IgD-negative memory B cell (primary cell): Measurements from ENCODE around the gene MAN2A2. TPM values are rescaled to one million over a fixed set of nuclear protein-coding genes. Genes with fewer than 3 reads are reported as not detected.

Source experiments
- H3K27ac Mint-ChIP-seq, 3 donors: one replicate each; pipeline ENCODE4 v1.8.0; 2020 to 2022; ENCODE audit warnings: mild to moderate bottlenecking in 3 of 3, mixed read lengths in 3 of 3, moderate library complexity in 1 of 3
- H3K27me3 Mint-ChIP-seq: one replicate; pipeline ENCODE4 v1.8.0; 2021; ENCODE audit warnings: mixed read lengths
- H3K36me3 Mint-ChIP-seq: one replicate; pipeline ENCODE4 v1.8.0; 2020; ENCODE audit warnings: mild to moderate bottlenecking, mixed read lengths
- H3K4me1 Mint-ChIP-seq, 3 donors: one replicate each; pipeline ENCODE4 v1.8.0; 2020 to 2022; ENCODE audit warnings: mixed read lengths in 3 of 3, mild to moderate bottlenecking in 1 of 3
- H3K4me3 Mint-ChIP-seq, 4 donors: one replicate each; pipeline ENCODE4 v1.8.0; 2020 to 2022; ENCODE audit warnings: mild to moderate bottlenecking in 4 of 4, mixed read lengths in 4 of 4, moderate library complexity in 3 of 4
- H3K9me3 Mint-ChIP-seq, 3 donors: one replicate each; pipeline ENCODE4 v1.8.0; 2020 to 2021; ENCODE audit warnings: mixed read lengths in 3 of 3, mild to moderate bottlenecking in 1 of 3
- polyA plus RNA-seq: library from polyadenylated mRNA; unstranded; fragments of 300-500 nt; fragmentation: Illumina TruSeq; gene quantifications from one replicate; pipeline ENCODE4 v1.2.3, GENCODE V29; 2021

MAN2A2 gene
- polyA plus RNA-seq, 1 donor from 2014 or later = 9.1 TPM

DNA sequence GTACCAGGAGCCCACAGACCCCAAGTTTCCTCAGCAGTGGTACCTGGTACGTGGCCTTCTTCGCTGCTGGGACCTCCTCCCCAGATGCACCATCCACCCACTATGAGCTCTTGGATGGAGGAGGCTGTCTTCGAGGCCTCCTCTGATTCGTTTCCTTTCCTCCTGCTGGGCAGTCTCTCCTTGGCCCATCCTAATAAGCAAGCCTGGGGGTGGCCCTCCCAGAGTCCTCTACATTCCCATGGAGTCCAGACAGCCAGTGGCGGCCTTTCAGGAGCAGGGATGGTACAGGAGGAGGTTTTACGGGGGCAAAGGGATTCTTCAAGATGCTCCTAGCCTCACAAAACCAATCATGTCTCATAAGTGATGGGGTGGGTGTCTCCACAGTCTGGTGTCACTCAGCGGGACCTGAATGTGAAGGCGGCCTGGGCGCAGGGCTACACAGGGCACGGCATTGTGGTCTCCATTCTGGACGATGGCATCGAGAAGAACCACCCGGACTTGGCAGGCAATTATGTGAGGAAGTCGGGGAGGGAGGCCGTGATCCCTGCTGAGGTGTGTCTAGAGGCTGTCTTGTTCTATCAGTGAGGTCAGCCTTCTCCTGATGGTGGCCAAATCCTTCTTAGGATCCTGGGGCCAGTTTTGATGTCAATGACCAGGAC, 26.5 kb upstream of the MAN2A2 start:
- no peak overlapping the region for H3K4me3 Mint-ChIP-seq
- no peaks in the 10 kb centered on the region for H3K36me3 Mint-ChIP-seq
- H3K9me3 Mint-ChIP-seq = no peaks in the 10 kb centered on the region
- H3K27ac Mint-ChIP-seq = peak overlapping the region in 2 of 3 donors; percentile 34 to 73
- no peaks in the 10 kb centered on the region for H3K27me3 Mint-ChIP-seq
- peaks cover 7 to 9% (median 7%) of the 10 kb centered on the region in 3 donors for H3K4me1 Mint-ChIP-seq

DNA sequence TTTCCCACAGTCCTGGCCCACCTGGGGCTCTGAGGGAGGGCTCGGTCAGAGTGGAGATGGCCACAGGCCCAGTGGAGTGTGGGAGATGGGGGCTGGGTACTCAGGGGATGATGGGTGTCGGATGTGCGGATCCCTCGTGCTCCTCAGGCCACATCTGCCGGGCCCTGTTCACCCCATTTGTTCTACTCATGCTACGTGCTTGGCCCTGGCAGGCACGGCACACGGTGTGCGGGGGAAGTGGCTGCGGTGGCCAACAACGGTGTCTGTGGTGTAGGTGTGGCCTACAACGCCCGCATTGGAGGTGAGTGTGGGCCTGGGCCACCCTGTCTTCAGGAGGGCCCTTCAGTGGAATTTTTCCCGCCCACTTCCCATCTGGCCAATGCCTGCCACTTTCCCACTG, 25.8 kb upstream of the MAN2A2 start:
- peaks cover 6 to 9% (median 6%) of the 10 kb centered on the region in 3 donors for H3K4me1 Mint-ChIP-seq
- no peaks in the 10 kb centered on the region for H3K27me3 Mint-ChIP-seq
- peak overlapping the region in 1 of 3 donors; percentile 25 for H3K27ac Mint-ChIP-seq
- peak overlapping the region in 1 of 4 donors; percentile 48 for H3K4me3 Mint-ChIP-seq
- H3K9me3 Mint-ChIP-seq = no peaks in the 10 kb centered on the region
- H3K36me3 Mint-ChIP-seq = no peaks in the 10 kb centered on the region

DNA sequence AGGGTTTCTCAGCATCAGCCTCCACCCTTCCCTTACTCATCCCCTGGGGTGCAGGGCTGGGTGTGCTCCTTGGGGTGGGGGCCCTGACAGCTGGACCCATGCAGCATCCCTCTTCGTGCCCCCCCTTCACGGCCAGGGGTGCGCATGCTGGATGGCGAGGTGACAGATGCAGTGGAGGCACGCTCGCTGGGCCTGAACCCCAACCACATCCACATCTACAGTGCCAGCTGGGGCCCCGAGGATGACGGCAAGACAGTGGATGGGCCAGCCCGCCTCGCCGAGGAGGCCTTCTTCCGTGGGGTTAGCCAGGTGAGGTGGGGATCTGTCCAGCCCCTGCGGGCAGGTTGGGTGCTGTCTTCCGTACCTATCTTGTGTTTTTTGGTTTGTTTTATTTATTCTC, 25.1 kb upstream of the MAN2A2 start:
- Mint-ChIP-seq H3K9me3 (no peaks in the 10 kb centered on the region), H3K4me3 (peak overlapping the region in 1 of 4 donors; percentile 48), H3K36me3 (no peaks in the 10 kb centered on the region), H3K27me3 (no peaks in the 10 kb centered on the region), H3K4me1 (peaks cover 0 to 3% (median under 1%) of the 10 kb centered on the region in 3 donors), H3K27ac (peak overlapping the region in 1 of 3 donors; percentile 25)

DNA sequence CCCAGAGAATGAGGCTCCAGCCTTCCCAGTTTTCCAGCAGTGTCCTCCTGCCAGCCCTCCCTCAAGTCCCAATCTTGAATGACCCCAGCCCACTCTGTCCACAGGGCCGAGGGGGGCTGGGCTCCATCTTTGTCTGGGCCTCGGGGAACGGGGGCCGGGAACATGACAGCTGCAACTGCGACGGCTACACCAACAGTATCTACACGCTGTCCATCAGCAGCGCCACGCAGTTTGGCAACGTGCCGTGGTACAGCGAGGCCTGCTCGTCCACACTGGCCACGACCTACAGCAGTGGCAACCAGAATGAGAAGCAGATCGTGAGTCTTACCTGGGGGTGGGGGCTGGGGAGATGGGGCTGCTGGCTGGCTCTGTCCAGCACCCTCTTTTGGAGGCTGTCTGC, 24.4 kb upstream of the MAN2A2 start:
- Mint-ChIP-seq H3K9me3 (no peaks in the 10 kb centered on the region), H3K27me3 (no peaks in the 10 kb centered on the region), H3K36me3 (no peaks in the 10 kb centered on the region), H3K4me1 (peaks cover 0 to 2% (median 1%) of the 10 kb centered on the region in 3 donors), H3K27ac (no peak overlapping the region), H3K4me3 (no peak overlapping the region)

DNA sequence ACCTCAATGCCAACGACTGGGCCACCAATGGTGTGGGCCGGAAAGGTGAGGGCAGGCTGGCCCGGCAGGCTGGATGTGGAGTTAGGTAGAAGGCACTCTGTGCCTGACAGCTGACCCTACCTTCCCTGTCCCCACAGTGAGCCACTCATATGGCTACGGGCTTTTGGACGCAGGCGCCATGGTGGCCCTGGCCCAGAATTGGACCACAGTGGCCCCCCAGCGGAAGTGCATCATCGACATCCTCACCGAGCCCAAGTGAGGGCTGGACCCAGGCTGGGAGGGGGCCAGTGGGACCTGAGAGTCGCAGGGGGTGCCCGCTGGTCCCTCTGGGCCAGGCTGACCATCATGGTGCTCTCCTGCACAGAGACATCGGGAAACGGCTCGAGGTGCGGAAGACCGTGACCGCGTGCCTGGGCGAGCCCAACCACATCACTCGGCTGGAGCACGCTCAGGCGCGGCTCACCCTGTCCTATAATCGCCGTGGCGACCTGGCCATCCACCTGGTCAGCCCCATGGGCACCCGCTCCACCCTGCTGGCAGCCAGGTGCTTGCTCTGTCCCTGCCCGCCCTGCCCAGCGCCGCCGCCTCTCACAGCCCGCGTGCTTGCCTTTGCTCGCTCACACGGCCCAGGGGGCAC, 23.3 kb upstream of the MAN2A2 start:
- Mint-ChIP-seq H3K4me1 (peaks cover 1 to 2% (median 2%) of the 10 kb centered on the region in 3 donors), H3K4me3 (no peak overlapping the region), H3K27ac (peak overlapping the region in 1 of 3 donors; percentile 43), H3K27me3 (no peaks in the 10 kb centered on the region), H3K36me3 (no peaks in the 10 kb centered on the region), H3K9me3 (no peaks in the 10 kb centered on the region)

DNA sequence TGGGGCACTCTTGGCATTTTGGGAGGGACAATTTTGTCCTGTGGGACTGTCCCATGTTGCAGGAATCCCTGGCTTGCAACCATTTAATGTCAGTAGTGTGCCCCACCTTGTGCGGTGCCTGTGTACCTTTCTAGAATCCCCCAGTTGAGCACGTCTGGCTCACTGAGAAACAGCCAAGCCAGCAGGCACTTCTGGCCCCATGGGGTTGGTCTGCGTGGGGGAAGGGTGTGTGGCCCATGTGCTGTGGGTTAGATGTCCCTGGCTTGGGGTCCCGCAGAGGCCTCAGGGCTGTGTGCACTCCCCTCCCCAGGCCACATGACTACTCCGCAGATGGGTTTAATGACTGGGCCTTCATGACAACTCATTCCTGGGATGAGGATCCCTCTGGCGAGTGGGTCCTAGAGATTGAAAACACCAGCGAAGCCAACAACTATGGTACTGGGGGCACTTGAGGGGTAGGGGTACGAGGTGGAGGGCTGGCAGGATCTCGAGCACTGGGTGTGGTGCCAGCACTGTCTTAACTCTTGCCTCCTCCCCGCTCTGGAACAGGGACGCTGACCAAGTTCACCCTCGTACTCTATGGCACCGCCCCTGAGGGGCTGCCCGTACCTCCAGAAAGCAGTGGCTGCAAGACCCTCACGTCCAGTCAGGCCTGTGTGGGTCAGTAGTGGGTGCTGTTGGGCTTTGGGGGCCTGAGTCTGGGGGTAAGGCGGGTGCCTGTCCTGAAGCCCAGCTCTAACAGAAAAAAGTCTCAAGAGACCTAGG, 22.5 kb upstream of the MAN2A2 start:
- Mint-ChIP-seq H3K4me1 (peaks cover 8 to 10% (median 8%) of the 10 kb centered on the region in 3 donors), H3K36me3 (no peaks in the 10 kb centered on the region), H3K27ac (peak overlapping the region in 1 of 3 donors; percentile 59), H3K9me3 (no peaks in the 10 kb centered on the region), H3K4me3 (no peak overlapping the region), H3K27me3 (no peaks in the 10 kb centered on the region)

DNA sequence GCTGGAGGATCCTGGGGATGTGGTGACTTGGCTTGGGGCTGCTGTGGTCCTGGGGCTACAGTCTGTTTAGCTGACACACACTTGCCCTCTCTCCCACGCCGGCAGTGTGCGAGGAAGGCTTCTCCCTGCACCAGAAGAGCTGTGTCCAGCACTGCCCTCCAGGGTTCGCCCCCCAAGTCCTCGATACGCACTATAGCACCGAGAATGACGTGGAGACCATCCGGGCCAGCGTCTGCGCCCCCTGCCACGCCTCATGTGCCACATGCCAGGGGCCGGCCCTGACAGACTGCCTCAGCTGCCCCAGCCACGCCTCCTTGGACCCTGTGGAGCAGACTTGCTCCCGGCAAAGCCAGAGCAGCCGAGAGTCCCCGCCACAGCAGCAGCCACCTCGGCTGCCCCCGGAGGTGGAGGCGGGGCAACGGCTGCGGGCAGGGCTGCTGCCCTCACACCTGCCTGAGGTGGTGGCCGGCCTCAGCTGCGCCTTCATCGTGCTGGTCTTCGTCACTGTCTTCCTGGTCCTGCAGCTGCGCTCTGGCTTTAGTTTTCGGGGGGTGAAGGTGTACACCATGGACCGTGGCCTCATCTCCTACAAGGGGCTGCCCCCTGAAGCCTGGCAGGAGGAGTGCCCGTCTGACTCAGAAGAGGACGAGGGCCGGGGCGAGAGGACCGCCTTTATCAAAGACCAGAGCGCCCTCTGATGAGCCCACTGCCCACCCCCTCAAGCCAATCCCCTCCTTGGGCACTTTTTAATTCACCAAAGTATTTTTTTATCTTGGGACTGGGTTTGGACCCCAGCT, 21.7 kb upstream of the MAN2A2 start:
- peak overlapping the region in 1 of 3 donors; percentile 59 for H3K27ac Mint-ChIP-seq
- H3K4me3 Mint-ChIP-seq = no peak overlapping the region

DNA sequence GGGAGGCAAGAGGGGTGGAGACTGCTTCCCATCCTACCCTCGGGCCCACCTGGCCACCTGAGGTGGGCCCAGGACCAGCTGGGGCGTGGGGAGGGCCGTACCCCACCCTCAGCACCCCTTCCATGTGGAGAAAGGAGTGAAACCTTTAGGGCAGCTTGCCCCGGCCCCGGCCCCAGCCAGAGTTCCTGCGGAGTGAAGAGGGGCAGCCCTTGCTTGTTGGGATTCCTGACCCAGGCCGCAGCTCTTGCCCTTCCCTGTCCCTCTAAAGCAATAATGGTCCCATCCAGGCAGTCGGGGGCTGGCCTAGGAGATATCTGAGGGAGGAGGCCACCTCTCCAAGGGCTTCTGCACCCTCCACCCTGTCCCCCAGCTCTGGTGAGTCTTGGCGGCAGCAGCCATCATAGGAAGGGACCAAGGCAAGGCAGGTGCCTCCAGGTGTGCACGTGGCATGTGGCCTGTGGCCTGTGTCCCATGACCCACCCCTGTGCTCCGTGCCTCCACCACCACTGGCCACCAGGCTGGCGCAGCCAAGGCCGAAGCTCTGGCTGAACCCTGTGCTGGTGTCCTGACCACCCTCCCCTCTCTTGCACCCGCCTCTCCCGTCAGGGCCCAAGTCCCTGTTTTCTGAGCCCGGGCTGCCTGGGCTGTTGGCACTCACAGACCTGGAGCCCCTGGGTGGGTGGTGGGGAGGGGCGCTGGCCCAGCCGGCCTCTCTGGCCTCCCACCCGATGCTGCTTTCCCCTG, 21.0 kb upstream of the MAN2A2 start:
- Mint-ChIP-seq H3K27ac (no peak overlapping the region), H3K27me3 (peaks cover 1% of the 10 kb centered on the region), H3K36me3 (no peaks in the 10 kb centered on the region), H3K9me3 (no peaks in the 10 kb centered on the region), H3K4me3 (no peak overlapping the region), H3K4me1 (peaks cover 13 to 17% (median 16%) of the 10 kb centered on the region in 3 donors)

More for the DNA sequence above, 21.7 kb upstream of the MAN2A2 start:
- Mint-ChIP-seq H3K4me1 (peaks cover 13 to 17% (median 16%) of the 10 kb centered on the region in 3 donors), H3K27me3 (peaks cover 1% of the 10 kb centered on the region), H3K36me3 (no peaks in the 10 kb centered on the region), H3K9me3 (no peaks in the 10 kb centered on the region)

DNA sequence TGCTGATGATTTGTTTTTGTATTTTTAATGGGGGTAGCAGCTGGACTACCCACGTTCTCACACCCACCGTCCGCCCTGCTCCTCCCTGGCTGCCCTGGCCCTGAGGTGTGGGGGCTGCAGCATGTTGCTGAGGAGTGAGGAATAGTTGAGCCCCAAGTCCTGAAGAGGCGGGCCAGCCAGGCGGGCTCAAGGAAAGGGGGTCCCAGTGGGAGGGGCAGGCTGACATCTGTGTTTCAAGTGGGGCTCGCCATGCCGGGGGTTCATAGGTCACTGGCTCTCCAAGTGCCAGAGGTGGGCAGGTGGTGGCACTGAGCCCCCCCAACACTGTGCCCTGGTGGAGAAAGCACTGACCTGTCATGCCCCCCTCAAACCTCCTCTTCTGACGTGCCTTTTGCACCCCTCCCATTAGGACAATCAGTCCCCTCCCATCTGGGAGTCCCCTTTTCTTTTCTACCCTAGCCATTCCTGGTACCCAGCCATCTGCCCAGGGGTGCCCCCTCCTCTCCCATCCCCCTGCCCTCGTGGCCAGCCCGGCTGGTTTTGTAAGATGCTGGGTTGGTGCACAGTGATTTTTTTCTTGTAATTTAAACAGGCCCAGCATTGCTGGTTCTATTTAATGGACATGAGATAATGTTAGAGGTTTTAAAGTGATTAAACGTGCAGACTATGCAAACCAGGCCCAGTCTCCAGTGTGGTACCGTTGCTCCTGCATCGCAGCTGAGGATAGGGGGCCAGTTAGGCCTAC, 20.1 kb upstream of the MAN2A2 start:
- H3K4me3 Mint-ChIP-seq = peak overlapping the region in 2 of 4 donors; percentile 30 to 59
- no peaks in the 10 kb centered on the region for H3K9me3 Mint-ChIP-seq
- peaks cover 2% of the 10 kb centered on the region for H3K36me3 Mint-ChIP-seq
- H3K4me1 Mint-ChIP-seq = peaks cover 15 to 17% (median 16%) of the 10 kb centered on the region in 3 donors
- peaks cover 1% of the 10 kb centered on the region for H3K27me3 Mint-ChIP-seq
- peak overlapping the region in 1 of 3 donors; percentile 67 for H3K27ac Mint-ChIP-seq

DNA sequence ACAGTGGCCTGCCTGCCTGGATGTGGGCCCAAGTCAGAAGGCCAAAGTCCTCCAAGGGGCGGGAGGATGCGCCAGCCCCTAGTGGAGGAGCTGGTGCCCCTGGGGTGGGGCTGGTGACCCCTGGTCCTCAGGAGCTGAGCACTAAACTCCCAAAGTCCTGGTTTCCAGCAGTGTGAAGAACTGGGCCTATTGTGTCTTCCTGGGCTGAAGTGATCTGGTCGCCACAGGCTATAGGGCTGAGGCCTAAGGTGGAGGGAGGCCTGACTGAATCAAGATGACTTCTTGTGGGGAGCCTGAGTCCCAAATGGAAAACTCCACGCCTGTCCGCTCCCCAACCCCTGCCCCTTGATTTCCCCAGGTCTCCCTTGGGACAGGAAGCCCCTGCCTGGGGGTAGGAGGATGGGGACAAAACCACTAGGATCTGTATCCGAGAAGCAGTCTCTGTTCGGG, 19.6 kb upstream of the MAN2A2 start:
- peak overlapping the region; percentile 30 to 59 (median 41) for H3K4me3 Mint-ChIP-seq
- no peaks in the 10 kb centered on the region for H3K9me3 Mint-ChIP-seq
- peaks cover 2% of the 10 kb centered on the region for H3K36me3 Mint-ChIP-seq
- peak overlapping the region in 1 of 3 donors; percentile 67 for H3K27ac Mint-ChIP-seq
- H3K4me1 Mint-ChIP-seq = peaks cover 15 to 19% (median 16%) of the 10 kb centered on the region in 3 donors
- peaks cover 1% of the 10 kb centered on the region for H3K27me3 Mint-ChIP-seq

DNA sequence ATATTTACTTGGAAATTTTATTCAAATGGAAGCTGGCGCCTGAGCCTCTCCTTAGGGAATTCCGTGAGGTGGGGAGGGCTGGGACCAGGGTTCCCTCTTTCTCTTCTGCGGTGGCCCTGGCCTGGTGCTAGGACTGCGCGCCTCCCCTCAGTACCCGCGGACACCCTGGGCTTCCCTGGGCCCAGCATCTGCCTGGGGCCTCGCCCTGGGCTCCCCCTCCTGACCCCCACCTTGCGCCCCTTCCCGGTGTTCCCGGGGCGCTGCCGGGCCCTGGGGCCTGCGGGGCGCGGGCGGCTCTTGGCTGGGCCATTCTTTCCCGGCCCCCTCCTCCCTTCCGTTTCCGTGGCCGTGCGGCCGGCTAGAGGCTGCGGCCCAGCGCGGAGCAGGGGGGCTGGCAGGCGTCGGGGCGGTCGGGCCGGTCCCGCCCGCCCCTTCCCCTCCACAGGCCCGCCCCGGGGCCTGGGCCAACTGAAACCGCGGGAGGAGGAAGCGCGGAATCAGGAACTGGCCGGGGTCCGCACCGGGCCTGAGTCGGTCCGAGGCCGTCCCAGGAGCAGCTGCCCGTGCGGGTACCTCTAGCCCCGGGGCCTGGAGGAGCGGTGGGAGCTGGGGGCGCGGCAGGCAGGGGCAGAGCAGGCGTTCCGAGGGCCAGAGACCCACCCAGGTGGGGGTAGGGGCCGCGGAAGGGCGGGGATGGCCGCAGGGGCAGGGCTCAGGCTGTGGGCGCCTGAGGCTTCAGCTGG, 19.0 kb upstream of the MAN2A2 start, which contains the start of gene FES:
Gene FES (plus strand): TSS at position 529 of the 743 bp plus-strand sequence. CDS start 542 bp downstream, outside the sequence.
- Mint-ChIP-seq H3K4me1 (peaks cover 15 to 19% (median 16%) of the 10 kb centered on the region in 3 donors), H3K27ac (peak within 1 kb of the TSS; percentile 46 to 80 (median 63)), H3K9me3 (no peaks in the 10 kb centered on the region), H3K4me3 (peak within 1 kb of the TSS; percentile 49 to 90 (median 76)), H3K27me3 (peaks cover 1% of the 10 kb centered on the region), H3K36me3 (peaks cover 2% of the 10 kb centered on the region)

DNA sequence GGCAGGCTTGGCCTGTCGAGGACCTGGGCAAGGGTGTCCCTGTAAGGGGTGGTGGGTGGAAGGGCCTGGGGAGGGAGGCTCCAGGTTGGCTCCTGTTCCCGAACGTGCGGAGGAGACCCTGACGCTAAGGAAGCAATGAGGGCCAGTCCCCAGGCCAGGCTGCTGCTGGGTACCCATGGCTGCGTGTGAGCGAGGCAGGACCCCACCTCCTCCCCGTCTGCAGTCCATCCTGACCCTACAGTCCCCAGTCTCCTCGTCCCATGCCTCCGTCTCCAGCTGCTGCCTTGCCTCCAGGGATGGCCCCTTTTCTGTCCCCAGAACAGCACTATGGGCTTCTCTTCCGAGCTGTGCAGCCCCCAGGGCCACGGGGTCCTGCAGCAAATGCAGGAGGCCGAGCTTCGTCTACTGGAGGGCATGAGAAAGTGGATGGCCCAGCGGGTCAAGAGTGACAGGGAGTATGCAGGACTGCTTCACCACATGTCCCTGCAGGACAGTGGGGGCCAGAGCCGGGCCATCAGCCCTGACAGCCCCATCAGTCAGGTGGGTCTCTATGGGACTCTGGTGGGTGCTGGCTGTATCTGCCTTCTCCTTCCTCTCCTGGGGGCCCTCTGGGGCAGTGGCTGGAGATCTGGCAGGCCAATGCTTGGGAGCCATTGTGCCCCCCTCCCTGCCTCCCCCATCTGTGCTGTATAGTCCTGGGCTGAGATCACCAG, 18.2 kb upstream of the MAN2A2 start:
- no peaks in the 10 kb centered on the region for H3K9me3 Mint-ChIP-seq
- H3K4me1 Mint-ChIP-seq = peaks cover 15 to 19% (median 16%) of the 10 kb centered on the region in 3 donors
- peak overlapping the region; percentile 46 to 80 (median 63) for H3K27ac Mint-ChIP-seq
- peaks cover 1% of the 10 kb centered on the region for H3K27me3 Mint-ChIP-seq
- H3K4me3 Mint-ChIP-seq = peak overlapping the region; percentile 49 to 90 (median 76)
- peaks cover 2% of the 10 kb centered on the region for H3K36me3 Mint-ChIP-seq
